Loucy (cell line): ENCODE measurements around the gene SYT8.

ENCODE experiments used
- H2AFZ ChIP-seq: fragments of 200-600 bp; sonication (generic); 2 replicates; pipeline ENCODE4 v1.6.0; 2016; ENCODE audit warnings: antibody characterized with exemption, mild to moderate bottlenecking, low read length, moderate library complexity
- H3F3A ChIP-seq: fragments of 200-600 bp; 2 replicates; pipeline ENCODE4 v1.6.0; 2016; ENCODE audit warnings: antibody characterized with exemption, low read depth, mild to moderate bottlenecking
- H3K27me3 ChIP-seq: fragments of 200-600 bp; sonication (generic); 2 replicates; pipeline ENCODE4 v1.6.1; 2014; ENCODE audit warnings: low read length, mild to moderate bottlenecking; ENCODE audit not compliant: insufficient read depth, poor library complexity, severe bottlenecking
- H3K36me3 ChIP-seq: fragments of 200-600 bp; sonication (generic); 2 replicates; pipeline ENCODE4 v1.6.1; 2016; ENCODE audit warnings: low read length; ENCODE audit not compliant: insufficient read depth
- H3K4me1 ChIP-seq: fragments of 200-600 bp; sonication (generic); 2 replicates; pipeline ENCODE4 v1.5.1; 2014; ENCODE audit warnings: low read length, mild to moderate bottlenecking; ENCODE audit not compliant: insufficient read depth, poor library complexity, severe bottlenecking
- H3K4me2 ChIP-seq: fragments of 200-600 bp; sonication (generic); 2 replicates; pipeline ENCODE4 v1.6.0; 2014; ENCODE audit warnings: antibody characterized with exemption, low read length, low read depth, mild to moderate bottlenecking; ENCODE audit not compliant: poor library complexity, severe bottlenecking
- H3K4me3 ChIP-seq: fragments of 200-600 bp; sonication (generic); 2 replicates; pipeline ENCODE4 v1.5.1; 2014; ENCODE audit warnings: low read length, mild to moderate bottlenecking, mixed read lengths; ENCODE audit not compliant: poor library complexity, severe bottlenecking
- H3K79me2 ChIP-seq: fragments of 200-600 bp; sonication (generic); 2 replicates; pipeline ENCODE4 v1.6.1; 2014; ENCODE audit warnings: low read length; ENCODE audit not compliant: insufficient read depth
- H3K9ac ChIP-seq: fragments of 200-600 bp; sonication (generic); 2 replicates; pipeline ENCODE4 v1.6.0; 2014; ENCODE audit warnings: mild to moderate bottlenecking, low read depth, low read length, moderate library complexity; ENCODE audit not compliant: poor library complexity, severe bottlenecking
- H3K9me2 ChIP-seq: fragments of 200-600 bp; sonication (generic); replicated peaks from 2 replicates; pipeline ENCODE4 v1.6.1; 2016; ENCODE audit warnings: low read depth, low read length, mixed read lengths
- H3K9me3 ChIP-seq: fragments of 200-600 bp; sonication (generic); 2 replicates; pipeline ENCODE4 v1.6.1; 2014; ENCODE audit warnings: mild to moderate bottlenecking, antibody characterized with exemption, low read length, low read depth; ENCODE audit not compliant: insufficient read depth
- H4K20me1 ChIP-seq: fragments of 200-600 bp; sonication (generic); 2 replicates; pipeline ENCODE4 v1.6.0; 2014; ENCODE audit warnings: antibody characterized with exemption, low read length, mild to moderate bottlenecking; ENCODE audit not compliant: insufficient read depth, poor library complexity, severe bottlenecking
- CTCF ChIP-seq: fragments of 200-600 bp; sonication (generic); conservative IDR thresholded peaks from 2 replicates; pipeline ENCODE4 v1.5.1; 2014; ENCODE audit warnings: mild to moderate bottlenecking, antibody characterized with exemption, low read length
- EZH2phosphoT487 ChIP-seq: fragments of 200-600 bp; IDR thresholded peaks from 2 replicates; pipeline ENCODE4 v1.6.1; 2018; ENCODE audit warnings: antibody characterized with exemption, mild to moderate bottlenecking, moderate library complexity, borderline replicate concordance

Gene SYT8

GRCh38 chr11:1815311-1815710, 19.5 kb upstream of the SYT8 start:
- H3K4me3 ChIP-seq, result no peak overlapping the region
- no peaks in the 10 kb centered on the region for H3K79me2 ChIP-seq
- H3K9ac ChIP-seq, result no peak overlapping the region
- H3K9me3 ChIP-seq, result peaks cover 6% of the 10 kb centered on the region; the same call in 1 of the 2 replicates
- no peak overlapping the region for H3K4me2 ChIP-seq
- H3K27me3 ChIP-seq, result no peaks in the 10 kb centered on the region
- H3K4me1 ChIP-seq, result no peaks in the 10 kb centered on the region
- no peaks in the 10 kb centered on the region for H3K36me3 ChIP-seq
- H4K20me1 ChIP-seq, result no peaks in the 10 kb centered on the region
- no peaks in the 10 kb centered on the region for H3K9me2 ChIP-seq
- H3F3A ChIP-seq, result no peaks in the 10 kb centered on the region
- H2AFZ ChIP-seq, result no peak overlapping the region
- TF ChIP-seq EZH2phosphoT487 (no peak), CTCF (no peak)

GRCh38 chr11:1815751-1816150, 19.0 kb upstream of the SYT8 start:
- H3K27me3 ChIP-seq, result no peaks in the 10 kb centered on the region

GRCh38 chr11:1817000-1817399, 17.8 kb upstream of the SYT8 start:
- Histone ChIP-seq H4K20me1 (no peaks in the 10 kb centered on the region), H2AFZ (no peak overlapping the region), H3K79me2 (no peaks in the 10 kb centered on the region), H3K36me3 (no peaks in the 10 kb centered on the region), H3K9me2 (no peaks in the 10 kb centered on the region), H3K27me3 (no peaks in the 10 kb centered on the region), H3K9ac (no peak overlapping the region), H3K4me2 (no peak overlapping the region), H3K4me3 (no peak overlapping the region), H3K9me3 (peaks cover 6% of the 10 kb centered on the region; the same call in 1 of the 2 replicates), H3K4me1 (no peaks in the 10 kb centered on the region), H3F3A (no peaks in the 10 kb centered on the region)
- TF ChIP-seq CTCF, result no peak
- TF ChIP-seq EZH2phosphoT487, result no peak

More at GRCh38 chr11:1815751-1816150, 19.0 kb upstream of the SYT8 start:
- Histone ChIP-seq H3F3A (no peaks in the 10 kb centered on the region), H3K4me2 (no peak overlapping the region), H3K9ac (no peak overlapping the region), H3K9me2 (no peaks in the 10 kb centered on the region), H4K20me1 (no peaks in the 10 kb centered on the region), H3K9me3 (peaks cover 6% of the 10 kb centered on the region; the same call in 1 of the 2 replicates), H3K79me2 (no peaks in the 10 kb centered on the region), H3K4me3 (no peak overlapping the region), H3K4me1 (no peaks in the 10 kb centered on the region), H2AFZ (no peak overlapping the region), H3K36me3 (no peaks in the 10 kb centered on the region)
- no peak for TF ChIP-seq EZH2phosphoT487
- TF ChIP-seq CTCF, result no peak
